A549 (cell line): ENCODE measurements around the gene SBK3. TPM values are rescaled to one million over a fixed set of nuclear protein-coding genes. Genes with fewer than 3 reads are reported as not detected.

Source experiments
- ATAC-seq, 2 experiments: fragments of 200-7000 bp in 1 of 2; fragments of >200 bp in 1 of 2; cut with Nextera tagmentation in 1 of 2; cut with Tn5 transposase in 1 of 2; 3 replicates each; pipeline versions ENCODE4 v1.8.0 to v1.9.1; 2018 to 2020; ENCODE audit warnings: mild to moderate bottlenecking in 1 of 2, moderate library complexity in 1 of 2
- CTCF ChIA-PET: fragments of 300-600 bp; sonication (Branson Sonifier 250); formaldehyde crosslinking; extraction: SDS; loops from one replicate; lab custom pipeline; 2021; ENCODE audit warnings: antibody characterized with exemption, inconsistent platforms; lab: Yijun Ruan, JAX
- POLR2A ChIA-PET: fragments of 350-600 bp; formaldehyde crosslinking; extraction: SDS; loops from one replicate; lab custom pipeline; 2021; ENCODE audit warnings: antibody characterized with exemption, inconsistent platforms; lab: Yijun Ruan, JAX
- DNase-seq, 2 experiments: peaks; one replicate each; pipeline versions ENCODE4 v3.0.0 to v3.0.0-alpha.2; 2011 to 2016; ENCODE audit warnings: low read depth in 1 of 2, low spot score in 1 of 2
- FAIRE-seq: peaks from 2 replicates; lab custom pipeline; 2011; peaks lifted over from hg19 to GRCh38; lab: Jason Lieb, UNC
- H3K27ac ChIP-seq, 2 experiments: fragments of >200 bp; sonication (Bioruptor Twin); formaldehyde crosslinking; 3 replicates each; pipeline ENCODE4 v1.5.1; 2016 to 2017
- H3K4me1 ChIP-seq: fragments of >200 bp; sonication (Bioruptor Twin); formaldehyde crosslinking; 3 replicates; pipeline ENCODE4 v1.6.1; 2016
- H3K4me2 ChIP-seq: fragments of >200 bp; sonication (Bioruptor Twin); formaldehyde crosslinking; 3 replicates; pipeline ENCODE4 v1.6.1; 2016
- H3K4me3 ChIP-seq: fragments of >200 bp; sonication (Bioruptor Twin); formaldehyde crosslinking; 3 replicates; pipeline ENCODE4 v1.5.1; 2016
- H3K9me3 ChIP-seq: fragments of >200 bp; sonication (Bioruptor Twin); formaldehyde crosslinking; 3 replicates; pipeline ENCODE4 v1.6.1; 2016
- ATOH8 ChIP-seq: fragments of 250-450 bp; sonication (Bioruptor Pico); IDR thresholded peaks from 2 replicates; pipeline ENCODE4 v1.5.0; 2020; ENCODE audit warnings: low read depth, mild to moderate bottlenecking, moderate library complexity
- BCL3 ChIP-seq: fragments of >200 bp; sonication (Bioruptor Twin); formaldehyde crosslinking; IDR thresholded peaks from 3 replicates; pipeline ENCODE4 v1.6.1; 2016
- CBX2 ChIP-seq: fragments of 200-600 bp; sonication (generic); IDR thresholded peaks from 2 replicates; pipeline ENCODE4 v1.6.1; 2016; ENCODE audit warnings: low read depth, mild to moderate bottlenecking, borderline replicate concordance
- CEBPB ChIP-seq, 2 experiments: fragments of >200 bp in 1 of 2; sonication (Bioruptor Twin) in 1 of 2; formaldehyde crosslinking in 1 of 2; IDR thresholded peaks; 2 replicates each; pipeline ENCODE4 v1.6.1; 2012 to 2016
- CTCF ChIP-seq: fragments of >200 bp; sonication (Bioruptor Twin); formaldehyde crosslinking; IDR thresholded peaks from 3 replicates; pipeline ENCODE4 v1.5.1; 2016
- E2F6 ChIP-seq: IDR thresholded peaks from 2 replicates; pipeline ENCODE4 v1.6.1; 2012; ENCODE audit warnings: low read depth, borderline replicate concordance
- EP300 ChIP-seq, 2 experiments: fragments of >200 bp; sonication (Bioruptor Twin); formaldehyde crosslinking; IDR thresholded peaks; 2 replicates in 1 of 2; 3 replicates in 1 of 2; pipeline ENCODE4 v1.6.1; 2016 to 2017
- GATA3 ChIP-seq: IDR thresholded peaks from 2 replicates; pipeline ENCODE4 v1.6.1; 2012; ENCODE audit warnings: borderline replicate concordance
- HDAC2 ChIP-seq: fragments of 200-600 bp; sonication (generic); IDR thresholded peaks from 2 replicates; pipeline ENCODE4 v1.6.1; 2016
- HES2 ChIP-seq: fragments of >200 bp; sonication (Bioruptor Twin); formaldehyde crosslinking; IDR thresholded peaks from 2 replicates; pipeline ENCODE4 v1.6.1; 2016
- HMGXB4 ChIP-seq: fragments of 250-450 bp; sonication (Bioruptor Pico); IDR thresholded peaks from 2 replicates; pipeline ENCODE4 v1.5.0; 2021; ENCODE audit warnings: mild to moderate bottlenecking, moderate library complexity, borderline replicate concordance
- HOXB13 ChIP-seq: fragments of 250-450 bp; sonication (Bioruptor Pico); IDR thresholded peaks from 2 replicates; pipeline ENCODE4 v1.5.0; 2020; ENCODE audit warnings: low read depth, mild to moderate bottlenecking, moderate library complexity
- HOXB5 ChIP-seq: fragments of 250-450 bp; sonication (Bioruptor Pico); IDR thresholded peaks from 2 replicates; pipeline ENCODE4 v1.5.0; 2020; ENCODE audit warnings: mild to moderate bottlenecking, moderate library complexity
- MAFK ChIP-seq: fragments of 450-650 bp; IDR thresholded peaks from 2 replicates; pipeline ENCODE4 v1.6.1; 2014; ENCODE audit not compliant: partially characterized antibody
- MAX ChIP-seq: IDR thresholded peaks from 2 replicates; pipeline ENCODE4 v1.6.1; 2012
- PBX3 ChIP-seq: IDR thresholded peaks from 2 replicates; pipeline ENCODE4 v1.6.1; 2012
- RCOR1 ChIP-seq: fragments of 150-350 bp; IDR thresholded peaks from 2 replicates; pipeline ENCODE4 v1.6.1; 2014; ENCODE audit warnings: antibody characterized with exemption, low read length, low read depth
- RNF2 ChIP-seq: fragments of 200-600 bp; sonication (generic); IDR thresholded peaks from 2 replicates; pipeline ENCODE4 v1.6.1; 2016; ENCODE audit warnings: low read depth, mild to moderate bottlenecking, antibody characterized with exemption, moderate library complexity, borderline replicate concordance
- SREBF2 ChIP-seq: fragments of 450-650 bp; IDR thresholded peaks from 2 replicates; pipeline ENCODE4 v1.6.1; 2014; ENCODE audit warnings: mild to moderate bottlenecking, moderate library complexity
- ZNF302 ChIP-seq: fragments of 250-450 bp; sonication (Bioruptor Pico); IDR thresholded peaks from 2 replicates; pipeline ENCODE4 v1.9.0; 2021; ENCODE audit warnings: inconsistent platforms, mild to moderate bottlenecking, moderate library complexity
- WGBS: methylation state at CpG from one replicate; pipeline ENCODE4 v1.1.6; 2017; ENCODE audit errors: missing lambda C conversion rate; 5-methylcytosine and 5-hydroxymethylcytosine counted together
- polyA plus RNA-seq, 4 experiments: library from polyadenylated mRNA; depleted of rRNA in 3 of 4; stranded (reverse); fragments of >200 nt; fragmentation: RNase III in 1 of 4; extraction: RNeasy Plus Mini Kit Qiagen cat#74134 plus additional on column Dnase treatment in 1 of 4; gene quantifications; 2 replicates in 3 of 4; 3 replicates in 1 of 4; pipeline ENCODE4 v1.2.3, GENCODE V29; 2011 to 2017

SBK3 gene
- polyA plus RNA-seq, 2 of the 4 experiments (the other 2 are of a cell fraction), result 1.1 TPM

GRCh38 chr19:55581823-55582223 lies 36.5 kb upstream of the SBK3 start:
- Histone ChIP-seq H3K4me3 (peak overlapping the region; percentile 96; the same call in 2 of the 3 replicates), H3K27ac (peak overlapping the region; percentile 99 to 100), H3K4me1 (peaks cover 38% of the 10 kb centered on the region), H3K4me2 (peak overlapping the region; percentile 85), H3K9me3 (no peaks in the 10 kb centered on the region)
- ChIA-PET POLR2A (interaction anchor here (1.1 to 2.7 kb wide), 6 partner anchors 18 to 62 kb away, joined by 4 to 22 read pairs (median 9); partner anchors contain the start of genes FIZ1, ZNF524 and ZNF865), CTCF (interaction anchor here (1.0 to 3.0 kb wide), 8 partner anchors 25 to 86 kb away, joined by 3 to 20 read pairs (median 6); partner anchors contain the start of gene ZNF865)
- FAIRE-seq (peak; percentile 98), DNase-seq (peak; percentile 67 to 88), ATAC-seq (peak; percentile 42 to 69; a peak in 5 of 6 replicates)
- 3% methylated on average over 6 of the region's 6 CpGs for WGBS
- TF ChIP-seq HOXB13 (no peak), CTCF (no peak), HOXB5 (peak; percentile 29; the same call in 1 of the 2 replicates), CEBPB (IDR thresholded peaks at IDR 0.05) (no peak), GATA3 (peak; percentile 73; the same call in 1 of the 2 replicates), E2F6 (no peak), HES2 (no peak), CBX2 (no peak), HDAC2 (no peak), ATOH8 (CRISPR knock-in tag) (no peak), SREBF2 (no peak), RCOR1 (no peak), MAFK (no peak), MAX (peak; percentile 41; the same call in 1 of the 2 replicates), RNF2 (no peak), BCL3 (no peak), PBX3 (peak; percentile 73; the same call in 1 of the 2 replicates), HMGXB4 (CRISPR knock-in tag) (no peak), ZNF302 (CRISPR knock-in tag) (no peak), EP300 (IDR thresholded peaks at IDR 0.05) (no peak)
